ENCODE measurements around the gene ZNF324B.
"Not testable (repeated sequence)": the region's sequence is repeated elsewhere in the genome, so short reads cannot be mapped to it uniquely, and the experiment has no call there.

The ZNF324B gene

GRCh38 chr19:58468216-58468839 is 16.9 kb downstream of the ZNF324B start:
- Histone ChIP-seq H3K4me1 (ENCODE audit: control insufficient read depth in 1 of 2, insufficient read depth in 2 of 2, low read length in 2 of 2) (peaks cover 5 to 11% of the 10 kb centered on the region in 2 experiments), H2BK5ac (ENCODE audit: low read depth, low read length, poor library complexity) (no peak overlapping the region), H3K4ac (ENCODE audit: low read depth, low read length) (peak overlapping the region; percentile 4), H3K79me1 (ENCODE audit: low read length) (no peaks in the 10 kb centered on the region), H2AK5ac (ENCODE audit: low read length) (no peak overlapping the region), H3K36me3 (ENCODE audit: control insufficient read depth in 1 of 2, insufficient read depth in 2 of 2, low read length in 2 of 2) (peaks cover 36 to 37% of the 10 kb centered on the region in 2 experiments), H3K27me3 (ENCODE audit: insufficient read depth, low read length) (no peaks in the 10 kb centered on the region), H3K14ac (ENCODE audit: low read length) (no peak overlapping the region), H4K12ac (ENCODE audit: low read depth, low read length) (no peak overlapping the region), H2BK120ac (ENCODE audit: insufficient read depth, low read length, poor library complexity) (no peak overlapping the region), H2BK12ac (ENCODE audit: low read length) (no peak overlapping the region), H3K9ac (ENCODE audit: low read length) (peak overlapping the region; percentile 54), H3K4me2 (ENCODE audit: low read length) (peak overlapping the region; percentile 36), H2AFZ (ENCODE audit: insufficient read depth, low read length, poor library complexity) (no peak overlapping the region), H3K79me2 (ENCODE audit: control insufficient read depth, insufficient read depth, low read length, poor library complexity) (peaks cover 4% of the 10 kb centered on the region), H4K91ac (ENCODE audit: low read depth, low read length) (no peak overlapping the region), H3K9me3 (ENCODE audit: insufficient read depth, low read depth, low read length) (no peaks in the 10 kb centered on the region), H4K8ac (ENCODE audit: low read depth, low read length) (no peak overlapping the region), H3K23ac (ENCODE audit: low read length) (no peak overlapping the region), H3K18ac (ENCODE audit: low read length) (no peak overlapping the region), H3K27ac (ENCODE audit: low read depth, low read length) (no peak overlapping the region), H3K4me3 (ENCODE audit: low read depth, low read length) (peak overlapping the region; percentile 30)
- DNase-seq: peak in 1 of 2 donors; percentile 29
- WGBS (ENCODE audit: extremely low coverage, insufficient coverage, insufficient read length): no CpG with 5 or more reads among the region's 5 CpGs

DNA sequence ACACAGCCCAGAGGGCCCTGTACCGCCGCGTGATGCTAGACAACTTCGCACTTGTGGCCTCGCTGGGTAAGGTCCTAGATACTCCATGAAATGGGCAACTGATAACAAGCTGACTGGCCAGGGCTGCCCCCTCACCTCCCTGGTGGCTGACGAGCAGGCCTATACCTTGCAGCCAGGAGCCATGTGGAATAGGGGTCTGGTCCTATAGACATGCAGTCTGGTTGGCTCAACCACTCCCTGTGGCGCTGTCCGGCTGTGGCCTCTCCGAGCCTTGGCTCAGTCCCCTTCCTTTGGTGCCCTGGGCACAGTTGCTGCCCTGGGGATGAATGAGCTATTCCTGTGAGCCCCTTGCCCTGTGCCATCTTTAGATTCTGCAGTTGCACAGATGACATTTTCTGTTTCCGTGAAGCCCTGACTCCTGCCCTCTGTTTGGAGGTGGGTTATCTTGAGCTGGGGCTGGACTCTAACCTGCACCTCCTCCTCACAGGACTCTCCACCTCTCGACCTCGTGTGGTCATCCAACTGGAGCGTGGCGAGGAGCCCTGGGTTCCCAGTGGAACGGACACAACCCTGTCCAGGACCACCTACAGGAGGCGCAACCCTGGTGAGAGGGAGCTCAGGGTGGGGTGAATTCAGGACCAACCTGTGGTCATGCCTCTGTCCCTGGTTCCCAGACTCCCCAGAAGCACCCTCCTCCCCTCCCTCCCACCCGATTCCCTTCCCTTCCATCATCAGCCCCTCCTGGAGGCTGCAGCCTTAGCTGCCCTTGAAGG is 18.0 kb downstream of the ZNF324B start:
- Histone ChIP-seq H2AK5ac (ENCODE audit: low read length) (no peak overlapping the region), H2BK120ac (ENCODE audit: insufficient read depth, low read length, poor library complexity) (no peak overlapping the region), H3K4me3 (ENCODE audit: low read depth, low read length) (no peak overlapping the region), H4K91ac (ENCODE audit: low read depth, low read length) (no peak overlapping the region), H4K12ac (ENCODE audit: low read depth, low read length) (no peak overlapping the region), H3K36me3 (ENCODE audit: control insufficient read depth in 1 of 2, insufficient read depth in 2 of 2, low read length in 2 of 2) (peaks cover 36 to 40% of the 10 kb centered on the region in 2 experiments), H3K4me1 (ENCODE audit: control insufficient read depth in 1 of 2, insufficient read depth in 2 of 2, low read length in 2 of 2) (peaks cover 5 to 11% of the 10 kb centered on the region in 2 experiments), H2BK12ac (ENCODE audit: low read length) (no peak overlapping the region), H3K27me3 (ENCODE audit: insufficient read depth, low read length) (no peaks in the 10 kb centered on the region), H3K9me3 (ENCODE audit: insufficient read depth, low read depth, low read length) (no peaks in the 10 kb centered on the region), H3K9ac (ENCODE audit: low read length) (no peak overlapping the region), H3K14ac (ENCODE audit: low read length) (no peak overlapping the region), H3K27ac (ENCODE audit: low read depth, low read length) (no peak overlapping the region), H3K4me2 (ENCODE audit: low read length) (no peak overlapping the region), H2AFZ (ENCODE audit: insufficient read depth, low read length, poor library complexity) (no peak overlapping the region), H2BK5ac (ENCODE audit: low read depth, low read length, poor library complexity) (no peak overlapping the region), H3K79me2 (ENCODE audit: control insufficient read depth, insufficient read depth, low read length, poor library complexity) (peaks cover 4% of the 10 kb centered on the region), H4K8ac (ENCODE audit: low read depth, low read length) (no peak overlapping the region), H3K4ac (ENCODE audit: low read depth, low read length) (no peak overlapping the region), H3K23ac (ENCODE audit: low read length) (no peak overlapping the region), H3K18ac (ENCODE audit: low read length) (no peak overlapping the region), H3K79me1 (ENCODE audit: low read length) (no peaks in the 10 kb centered on the region)
- no CpG with 5 or more reads among the region's 17 CpGs for WGBS (ENCODE audit: extremely low coverage, insufficient coverage, insufficient read length)
- no peak for DNase-seq

GRCh38 chr19:58470837-58471543 is 19.6 kb downstream of the ZNF324B start:
- not testable (repeated sequence) for H3K23ac ChIP-seq (ENCODE audit: low read length); H2BK120ac ChIP-seq (ENCODE audit: insufficient read depth, low read length, poor library complexity); H3K4me3 ChIP-seq (ENCODE audit: low read depth, low read length); H4K12ac ChIP-seq (ENCODE audit: low read depth, low read length); H3K79me1 ChIP-seq (ENCODE audit: low read length); H3K79me2 ChIP-seq (ENCODE audit: control insufficient read depth, insufficient read depth, low read length, poor library complexity); H4K8ac ChIP-seq (ENCODE audit: low read depth, low read length); H3K4ac ChIP-seq (ENCODE audit: low read depth, low read length); H2AK5ac ChIP-seq (ENCODE audit: low read length); DNase-seq; H4K91ac ChIP-seq (ENCODE audit: low read depth, low read length); H2BK5ac ChIP-seq (ENCODE audit: low read depth, low read length, poor library complexity); H3K9ac ChIP-seq (ENCODE audit: low read length); H3K18ac ChIP-seq (ENCODE audit: low read length); H3K27ac ChIP-seq (ENCODE audit: low read depth, low read length); H3K14ac ChIP-seq (ENCODE audit: low read length); H3K9me3 ChIP-seq (ENCODE audit: insufficient read depth, low read depth, low read length); H3K4me2 ChIP-seq (ENCODE audit: low read length); H3K27me3 ChIP-seq (ENCODE audit: insufficient read depth, low read length); H2BK12ac ChIP-seq (ENCODE audit: low read length); H2AFZ ChIP-seq (ENCODE audit: insufficient read depth, low read length, poor library complexity)
- Histone ChIP-seq H3K4me1 (ENCODE audit: control insufficient read depth in 1 of 2, insufficient read depth in 2 of 2, low read length in 2 of 2) (peaks cover 8 to 17% of the 10 kb centered on the region in 2 experiments), H3K36me3 (ENCODE audit: control insufficient read depth in 1 of 2, insufficient read depth in 2 of 2, low read length in 2 of 2) (peaks cover 36 to 40% of the 10 kb centered on the region in 2 experiments)
- no CpG with 5 or more reads among the region's 53 CpGs for WGBS (ENCODE audit: extremely low coverage, insufficient coverage, insufficient read length)

DNA sequence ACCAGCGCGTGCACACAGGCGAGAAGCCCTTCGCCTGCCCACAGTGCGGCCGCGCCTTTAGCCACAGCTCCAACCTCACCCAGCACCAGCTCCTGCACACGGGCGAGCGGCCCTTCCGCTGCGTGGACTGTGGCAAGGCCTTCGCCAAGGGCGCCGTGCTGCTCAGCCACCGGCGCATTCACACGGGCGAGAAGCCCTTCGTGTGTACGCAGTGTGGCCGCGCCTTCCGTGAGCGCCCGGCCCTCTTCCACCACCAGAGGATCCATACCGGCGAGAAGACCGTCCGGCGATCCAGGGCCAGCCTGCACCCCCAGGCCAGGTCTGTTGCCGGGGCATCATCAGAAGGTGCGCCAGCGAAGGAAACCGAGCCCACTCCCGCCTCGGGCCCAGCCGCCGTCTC is 20.3 kb downstream of the ZNF324B start:
- no peak overlapping the region for H2AK5ac ChIP-seq (ENCODE audit: low read length)
- H2AFZ ChIP-seq (ENCODE audit: insufficient read depth, low read length, poor library complexity): no peak overlapping the region
- H3K36me3 ChIP-seq (ENCODE audit: control insufficient read depth in 1 of 2, insufficient read depth in 2 of 2, low read length in 2 of 2): peaks cover 36 to 40% of the 10 kb centered on the region in 2 experiments
- no peak overlapping the region for H2BK12ac ChIP-seq (ENCODE audit: low read length)
- no peaks in the 10 kb centered on the region for H3K27me3 ChIP-seq (ENCODE audit: insufficient read depth, low read length)
- H3K4me3 ChIP-seq (ENCODE audit: low read depth, low read length): no peak overlapping the region
- no peak overlapping the region for H4K91ac ChIP-seq (ENCODE audit: low read depth, low read length)
- no peak overlapping the region for H2BK120ac ChIP-seq (ENCODE audit: insufficient read depth, low read length, poor library complexity)
- peaks cover 7% of the 10 kb centered on the region for H3K79me2 ChIP-seq (ENCODE audit: control insufficient read depth, insufficient read depth, low read length, poor library complexity)
- no peak overlapping the region for H3K9ac ChIP-seq (ENCODE audit: low read length)
- peaks cover 9 to 15% of the 10 kb centered on the region in 2 experiments for H3K4me1 ChIP-seq (ENCODE audit: control insufficient read depth in 1 of 2, insufficient read depth in 2 of 2, low read length in 2 of 2)
- H3K9me3 ChIP-seq (ENCODE audit: insufficient read depth, low read depth, low read length): no peaks in the 10 kb centered on the region
- no peak overlapping the region for H3K23ac ChIP-seq (ENCODE audit: low read length)
- no peak overlapping the region for H3K4ac ChIP-seq (ENCODE audit: low read depth, low read length)
- no peak for DNase-seq
- no peak overlapping the region for H4K12ac ChIP-seq (ENCODE audit: low read depth, low read length)
- no peak overlapping the region for H2BK5ac ChIP-seq (ENCODE audit: low read depth, low read length, poor library complexity)
- no peak overlapping the region for H3K27ac ChIP-seq (ENCODE audit: low read depth, low read length)
- no peak overlapping the region for H3K18ac ChIP-seq (ENCODE audit: low read length)
- no CpG with 5 or more reads among the region's 39 CpGs for WGBS (ENCODE audit: extremely low coverage, insufficient coverage, insufficient read length)
- H3K4me2 ChIP-seq (ENCODE audit: low read length): no peak overlapping the region
- H3K14ac ChIP-seq (ENCODE audit: low read length): no peak overlapping the region
- no peak overlapping the region for H4K8ac ChIP-seq (ENCODE audit: low read depth, low read length)
- H3K79me1 ChIP-seq (ENCODE audit: low read length): peaks cover 11% of the 10 kb centered on the region

Measured in trophoblast cell (in vitro differentiated cells and primary cell).